Forelimb muscle (tissue), 1 donor: ENCODE data around the gene DLGAP1. TPM values are rescaled to one million over a fixed set of nuclear protein-coding genes. Genes with fewer than 3 reads are reported as not detected.
"Not testable (repeated sequence)": the region's sequence is repeated elsewhere in the genome, so short reads cannot be mapped to it uniquely, and the experiment has no call there.

ENCODE experiments used
- DNase-seq: peaks from one replicate; pipeline ENCODE4 v3.0.0-alpha.2; 2013; ENCODE audit warnings: low read depth
- polyA plus RNA-seq: library from polyadenylated mRNA; unstranded; fragments of 120-200 nt; gene quantifications from one replicate; pipeline ENCODE4 v1.2.1, GENCODE V29; 2013; ENCODE audit not compliant: insufficient read length

DLGAP1 gene
- polyA plus RNA-seq, 1 donor: 1.9 TPM

DNA sequence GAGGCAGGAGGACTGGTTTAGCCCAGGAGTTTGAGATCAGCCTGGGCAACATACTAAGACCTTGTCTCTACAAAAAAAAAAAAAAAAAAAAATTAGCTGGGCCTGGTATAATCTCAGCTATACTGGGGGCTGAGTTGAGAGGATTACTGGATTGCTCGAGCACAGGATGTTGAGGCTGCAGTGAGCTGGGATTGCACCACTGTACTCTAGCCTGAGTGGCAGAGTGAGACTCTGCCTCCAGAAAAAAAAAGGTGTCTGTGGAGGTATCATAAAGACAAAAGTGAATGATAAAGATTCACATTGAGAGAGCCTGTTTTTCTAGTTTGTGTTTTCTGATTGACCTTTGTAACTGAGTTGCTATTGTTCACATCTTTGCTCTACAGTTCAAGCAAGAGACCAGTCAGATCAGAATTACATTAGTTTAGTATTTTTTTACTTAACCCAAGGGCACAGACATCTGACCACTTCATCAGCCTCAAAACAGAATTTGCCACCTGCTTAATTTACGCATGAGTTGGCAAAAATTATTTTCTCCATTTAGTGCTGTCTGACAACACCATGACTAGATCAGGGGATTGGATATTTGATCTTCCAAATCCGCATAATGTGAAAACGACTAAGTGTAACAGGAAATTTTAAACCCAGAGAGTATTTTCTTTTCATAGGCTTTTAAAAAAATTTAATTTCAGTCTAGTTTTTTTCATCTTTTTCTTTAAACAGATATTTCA, 734.1 kb downstream of the DLGAP1 start:
- no peak for DNase-seq

GRCh38 chr18:3720159-3720558, 734.9 kb downstream of the DLGAP1 start:
- DNase-seq: no peak

DNA sequence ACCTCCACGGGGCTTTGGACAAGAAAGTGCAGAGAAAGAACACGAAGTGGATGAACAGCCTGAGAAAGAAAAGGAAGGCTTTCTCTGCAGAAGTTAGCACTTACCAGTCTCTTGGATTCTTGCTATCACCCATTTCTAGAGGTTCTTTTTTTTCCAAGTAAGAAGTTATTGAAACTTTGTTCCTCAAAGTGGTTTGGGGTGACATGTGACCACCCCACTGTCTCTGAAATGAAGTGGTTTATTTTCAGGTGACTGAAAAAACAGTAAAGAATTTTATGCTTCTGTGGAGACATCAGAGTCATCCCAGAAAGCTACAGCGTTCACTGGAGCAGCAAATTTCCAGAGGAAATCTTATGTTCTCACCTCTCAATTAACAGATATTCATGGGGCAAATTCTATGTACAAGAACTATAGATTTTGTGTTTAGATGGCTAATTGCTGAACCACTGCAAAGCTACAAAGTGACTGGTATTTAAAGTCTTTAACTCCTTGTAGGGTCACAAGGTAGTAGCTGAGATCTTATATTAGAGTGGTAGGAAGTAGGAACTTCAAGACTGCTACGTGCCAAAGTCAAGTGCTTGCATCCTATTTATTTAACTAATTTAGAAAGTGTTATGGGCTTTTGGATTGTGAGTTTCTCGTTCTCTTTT, 737.6 kb downstream of the DLGAP1 start:
- DNase-seq: no peak

DNA sequence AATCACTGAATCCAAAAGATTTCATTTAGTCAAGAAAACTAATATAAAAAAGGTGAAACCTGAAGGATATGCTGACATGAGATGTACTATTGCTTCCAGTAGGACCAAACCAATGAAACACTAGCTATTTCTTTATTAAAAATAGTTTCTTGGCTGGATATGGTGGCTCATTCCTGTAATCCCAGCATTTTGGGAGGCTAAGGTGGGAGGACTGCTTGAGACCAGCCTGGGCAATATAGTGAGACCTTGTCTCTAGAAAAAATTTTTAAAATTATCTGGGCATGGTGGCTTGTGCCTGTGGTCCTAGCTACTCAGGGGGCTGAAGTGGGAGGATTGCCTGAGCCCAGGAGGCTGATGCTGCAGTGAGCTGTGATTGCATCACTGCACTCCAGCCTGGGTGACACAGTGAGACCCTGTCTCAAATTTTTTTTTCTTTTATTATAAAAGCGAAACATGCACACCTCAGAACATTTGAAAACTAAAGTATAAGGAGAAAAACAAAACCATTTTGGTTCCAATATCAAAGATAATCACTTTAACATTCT, 738.9 kb downstream of the DLGAP1 start:
- no peak for DNase-seq

- DNase-seq: no peak
Measured at GRCh38 chr18:3715231-3716080, 739.7 kb downstream of the DLGAP1 start.

GRCh38 chr18:3713708-3714107, 741.4 kb downstream of the DLGAP1 start:
- DNase-seq: no peak

GRCh38 chr18:3713166-3713565, 741.9 kb downstream of the DLGAP1 start:
- no peak for DNase-seq

DNA sequence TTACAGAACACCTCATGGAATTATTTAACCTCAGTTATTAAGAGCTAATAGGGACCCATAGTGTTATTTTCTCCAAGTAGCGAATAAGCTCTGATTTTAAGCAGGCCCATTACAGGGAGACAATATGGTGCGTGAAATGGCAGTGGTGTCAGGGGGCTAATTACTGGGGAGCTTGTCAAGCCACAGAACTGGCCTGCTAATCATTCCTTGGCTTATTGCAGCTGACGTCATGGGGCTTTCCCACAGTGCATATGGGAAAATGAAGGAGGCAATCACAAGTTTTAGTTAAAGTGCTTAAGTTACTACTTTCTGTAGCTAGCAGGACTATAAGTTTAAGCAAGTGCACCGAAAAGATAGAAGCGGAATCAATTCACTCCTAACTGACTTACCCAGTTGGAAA, 742.6 kb downstream of the DLGAP1 start:
- no peak for DNase-seq

DNA sequence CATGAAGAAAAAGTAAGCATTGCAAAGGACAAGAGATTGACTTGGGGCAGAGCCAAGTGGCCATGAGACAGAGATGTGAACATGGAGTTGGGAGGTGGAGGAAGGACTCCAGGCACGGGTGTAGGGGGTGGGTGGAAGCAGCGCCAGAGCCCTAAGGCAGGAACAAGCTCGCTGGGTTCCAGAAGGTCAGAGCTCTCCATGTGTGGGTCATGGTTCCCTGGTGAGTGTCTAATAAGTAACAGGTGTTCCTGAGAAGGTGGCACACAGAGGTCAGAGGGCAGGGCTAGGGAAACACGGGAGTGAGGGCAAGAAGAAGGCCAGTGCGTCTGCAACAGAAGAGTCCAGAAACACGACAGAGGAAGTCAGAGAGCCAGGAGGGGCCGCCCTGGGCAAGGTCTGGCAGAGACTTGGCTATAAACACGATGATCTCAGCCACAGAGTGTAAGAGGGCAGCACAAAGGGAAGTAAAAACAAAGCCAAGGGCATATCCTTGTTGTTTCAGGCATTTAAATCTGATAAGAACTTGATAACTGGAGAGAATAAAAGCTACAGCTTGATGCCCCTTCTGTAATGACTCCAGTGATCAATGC, 744.3 kb downstream of the DLGAP1 start:
- no peak for DNase-seq

GRCh38 chr18:3709205-3709604, 745.9 kb downstream of the DLGAP1 start:
- DNase-seq: no peak

GRCh38 chr18:3706279-3707097, 748.6 kb downstream of the DLGAP1 start:
- no peak for DNase-seq

DNA sequence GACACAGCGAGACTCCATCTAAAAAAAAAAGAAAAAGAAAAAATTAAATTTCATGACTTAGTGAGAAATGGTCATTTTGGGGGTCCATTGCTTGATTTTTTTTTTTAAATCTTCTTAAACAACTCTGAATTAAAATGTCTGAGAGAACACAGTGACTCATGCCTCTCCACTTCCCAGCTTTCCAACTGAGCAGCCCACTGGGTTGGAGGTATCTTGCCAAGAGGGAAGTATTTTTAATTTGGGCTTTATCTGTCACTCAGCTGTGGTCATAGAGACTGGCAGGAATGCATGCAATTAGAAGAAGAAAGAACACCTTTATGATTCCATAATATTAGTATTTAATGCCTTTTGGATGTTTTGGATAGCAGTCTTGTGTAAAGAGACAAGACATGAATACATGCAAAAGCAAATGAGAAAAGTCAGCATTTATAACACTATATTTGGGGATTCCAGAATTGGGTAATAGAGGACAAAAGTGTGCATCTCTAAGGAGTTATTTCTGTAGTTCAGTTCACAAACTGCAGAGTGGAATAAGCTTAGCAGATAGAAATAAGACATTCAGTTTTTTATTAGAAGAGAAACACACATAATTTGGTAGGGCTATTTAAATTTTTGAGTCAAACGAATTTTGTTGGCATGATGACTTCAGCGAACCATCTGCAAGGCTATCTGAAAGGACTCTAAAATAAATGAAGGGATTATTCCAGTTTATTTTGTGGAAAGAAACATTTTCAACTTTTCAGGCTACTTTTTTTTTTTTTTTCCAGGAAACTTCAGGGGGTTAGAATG, 750.4 kb downstream of the DLGAP1 start:
- DNase-seq: no peak

DNA sequence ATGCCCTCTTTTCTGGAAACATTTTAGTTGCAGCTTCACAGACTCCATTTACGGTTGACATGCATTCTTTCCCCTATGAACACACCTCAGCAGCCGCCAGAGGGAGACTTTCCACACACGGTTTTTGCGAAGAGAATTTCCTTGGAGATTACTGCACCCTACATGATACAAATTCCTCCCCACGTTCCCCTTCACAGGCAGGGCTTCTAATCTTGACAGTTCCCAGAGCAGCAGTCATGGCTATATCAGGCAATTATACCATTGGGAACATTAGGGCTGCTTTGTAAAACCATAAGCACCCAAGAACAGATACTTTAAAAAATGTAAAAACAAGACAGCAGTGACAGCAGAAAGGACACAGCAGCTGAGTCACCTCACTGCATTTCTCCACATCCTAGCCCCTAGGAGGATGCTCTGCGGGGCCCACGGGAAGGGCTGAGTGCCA, 751.4 kb downstream of the DLGAP1 start:
- peak; percentile 9 for DNase-seq

DNA sequence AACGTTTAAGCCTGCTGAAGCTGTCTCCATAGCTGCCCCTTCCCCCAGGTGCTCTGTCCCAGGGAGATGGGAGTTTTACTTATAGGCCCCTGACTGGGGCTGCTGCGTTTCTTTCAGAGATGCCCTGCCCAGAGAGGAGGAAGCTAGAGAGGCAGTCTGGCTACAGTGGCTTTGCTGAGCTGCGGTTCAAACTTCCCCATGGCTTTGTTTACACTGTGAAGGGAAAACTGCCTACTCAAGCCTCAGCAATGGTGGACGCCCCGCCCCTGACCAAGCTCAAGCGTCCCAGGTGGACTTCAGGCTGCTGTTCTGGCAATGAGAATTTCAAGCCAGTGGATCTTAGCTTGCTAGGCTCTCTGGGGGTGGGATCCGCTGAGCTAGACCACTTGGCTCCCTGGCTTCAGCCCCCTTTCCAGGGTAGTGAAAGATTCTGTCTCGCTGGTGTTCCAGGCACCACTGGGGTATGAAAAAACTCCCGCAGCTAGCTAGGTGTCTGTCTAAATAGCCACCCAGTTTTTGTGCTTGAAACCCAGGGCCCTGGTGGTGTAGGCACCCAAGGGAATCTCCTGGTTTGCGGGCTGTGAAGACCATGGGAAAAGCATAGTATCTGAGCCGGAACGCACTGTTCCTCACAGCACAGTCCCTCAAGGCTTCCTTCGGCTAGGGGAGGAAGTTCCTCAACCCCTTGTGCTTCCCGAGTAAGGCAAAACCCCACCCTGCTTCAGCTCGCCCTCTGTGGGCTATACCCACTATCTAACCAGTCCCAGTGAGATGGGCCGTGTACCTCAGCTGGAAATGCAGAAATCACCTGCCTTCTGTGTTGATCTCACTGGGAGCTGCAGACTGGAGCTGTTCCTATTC, 755.2 kb downstream of the DLGAP1 start:
- DNase-seq: not testable (repeated sequence)

GRCh38 chr18:3694030-3694778, 760.9 kb downstream of the DLGAP1 start:
- not testable (repeated sequence) for DNase-seq

- DNase-seq: no peak
Measured at GRCh38 chr18:3693410-3693809, 761.7 kb downstream of the DLGAP1 start.

DNA sequence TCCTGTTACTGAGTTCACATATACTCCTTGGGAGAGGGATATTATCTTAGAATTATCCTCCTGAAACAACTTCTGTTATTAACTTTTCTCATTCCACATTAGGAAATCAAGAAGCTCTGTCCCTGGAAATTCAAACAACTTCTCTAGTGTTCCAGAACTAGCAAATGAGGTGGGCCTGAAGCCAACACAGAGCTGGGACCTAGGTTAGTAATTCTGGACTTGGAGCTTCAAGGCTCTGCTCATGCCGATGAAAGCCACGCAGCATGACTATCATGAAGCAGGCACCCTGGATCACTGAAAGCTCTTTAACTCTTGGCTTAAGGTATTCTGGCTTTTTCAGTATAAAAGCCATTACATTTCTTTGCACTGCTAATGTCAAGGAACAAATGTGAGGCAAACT, 762.4 kb downstream of the DLGAP1 start:
- no peak for DNase-seq

DNA sequence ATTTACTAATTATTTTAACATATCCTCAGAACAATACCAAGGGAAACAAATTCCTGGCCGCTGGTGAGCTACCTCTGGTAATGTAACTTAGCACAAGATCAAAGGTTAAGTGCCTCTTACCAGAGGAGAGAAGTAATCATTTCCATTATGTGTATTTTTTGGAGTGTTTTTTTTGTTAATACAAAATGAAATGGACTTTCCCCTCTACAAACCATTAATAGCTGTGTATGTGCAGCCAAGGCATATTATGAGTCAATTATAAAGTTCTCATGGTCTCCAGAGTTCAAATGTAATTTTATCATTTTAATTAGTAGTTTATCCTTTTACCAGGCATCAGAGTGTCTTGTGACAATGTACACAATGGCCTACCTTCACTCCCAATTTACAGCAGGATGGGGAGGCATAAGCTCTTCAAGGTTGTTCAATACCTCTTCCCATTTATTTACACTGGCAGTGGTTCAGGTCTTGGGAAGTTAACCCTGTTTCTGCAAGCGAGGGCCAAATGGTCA, 762.9 kb downstream of the DLGAP1 start:
- no peak for DNase-seq
